GM18909 (cell line): ENCODE results near the gene PBX3.

ENCODE experiments used
- ATAC-seq: cut with Tn5 transposase; IDR thresholded peaks from one replicate; pipeline ENCODE4 v1.9.1; 2021; ENCODE audit warnings: mild to moderate bottlenecking; ENCODE audit not compliant: unreplicated experiment, poor library complexity

The PBX3 gene

DNA sequence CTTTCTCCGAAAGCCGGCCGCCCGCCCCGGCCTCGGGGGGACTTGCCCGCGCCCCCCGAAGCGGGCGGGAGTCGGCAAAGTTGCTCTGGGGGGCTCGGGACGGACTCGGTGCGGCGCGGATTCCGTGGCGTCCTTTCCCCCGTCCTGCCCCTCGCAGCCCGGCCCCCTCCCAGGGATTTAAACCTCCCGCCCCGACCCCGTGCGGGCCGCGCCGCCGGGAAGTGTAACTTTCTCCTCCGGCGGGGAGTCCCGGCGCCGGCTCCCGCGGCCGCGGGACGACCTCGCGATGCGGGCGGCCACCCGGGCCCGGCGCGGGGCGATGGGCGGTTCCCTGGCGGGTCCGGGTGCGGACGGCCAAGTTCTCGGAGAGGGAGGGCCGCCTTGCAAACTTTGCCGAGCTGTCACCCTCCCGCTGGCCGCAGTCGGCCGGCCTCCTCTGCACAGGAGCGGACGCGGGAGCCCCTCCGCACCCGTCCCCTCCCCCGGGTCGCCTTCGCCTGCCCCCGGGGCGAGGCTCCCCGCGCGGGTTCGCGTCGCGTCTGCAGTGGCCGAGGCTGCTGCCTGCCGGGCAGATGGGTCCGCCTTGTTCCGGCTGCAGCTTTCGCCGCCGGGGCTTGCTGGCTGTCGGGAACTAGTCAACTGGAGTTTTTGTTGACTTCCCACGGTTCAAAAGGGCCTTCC, 732 bp downstream of the PBX3 start:
- ATAC-seq, result no peak

- ATAC-seq, result no peak
Observed at GRCh38 chr9:125748446-125749099, 1.4 kb downstream of the PBX3 start.

DNA sequence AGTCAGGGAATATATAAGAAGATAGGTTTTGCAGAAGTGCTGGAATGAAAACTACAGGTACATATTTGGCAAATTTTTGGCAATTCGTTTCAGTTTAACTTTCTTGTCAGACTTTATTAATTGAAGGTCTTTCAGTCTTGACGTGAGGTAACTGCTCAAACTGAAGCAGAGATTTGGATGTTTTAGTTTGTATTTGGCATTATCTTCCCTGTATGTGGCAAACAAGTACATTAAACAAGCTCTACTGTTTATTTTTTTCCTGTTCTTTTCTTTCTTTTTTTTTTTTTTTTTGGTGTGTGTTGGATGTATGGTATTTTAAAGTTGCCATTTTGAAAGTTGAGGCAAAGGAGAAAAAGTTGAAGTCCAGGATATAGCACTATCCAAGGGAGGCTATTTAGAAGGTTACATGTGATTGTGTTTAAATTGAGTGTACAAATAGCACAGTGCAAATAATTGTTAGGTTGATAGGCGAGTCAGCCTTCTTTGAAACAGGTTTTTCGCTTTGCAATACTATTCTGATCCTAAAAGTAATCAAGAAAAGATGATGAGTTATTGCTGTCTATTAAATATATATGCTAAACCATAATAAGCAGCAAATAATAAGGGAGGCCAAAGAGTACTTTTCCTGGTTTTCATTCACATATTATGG, 2.2 kb downstream of the PBX3 start:
- ATAC-seq, result no peak

DNA sequence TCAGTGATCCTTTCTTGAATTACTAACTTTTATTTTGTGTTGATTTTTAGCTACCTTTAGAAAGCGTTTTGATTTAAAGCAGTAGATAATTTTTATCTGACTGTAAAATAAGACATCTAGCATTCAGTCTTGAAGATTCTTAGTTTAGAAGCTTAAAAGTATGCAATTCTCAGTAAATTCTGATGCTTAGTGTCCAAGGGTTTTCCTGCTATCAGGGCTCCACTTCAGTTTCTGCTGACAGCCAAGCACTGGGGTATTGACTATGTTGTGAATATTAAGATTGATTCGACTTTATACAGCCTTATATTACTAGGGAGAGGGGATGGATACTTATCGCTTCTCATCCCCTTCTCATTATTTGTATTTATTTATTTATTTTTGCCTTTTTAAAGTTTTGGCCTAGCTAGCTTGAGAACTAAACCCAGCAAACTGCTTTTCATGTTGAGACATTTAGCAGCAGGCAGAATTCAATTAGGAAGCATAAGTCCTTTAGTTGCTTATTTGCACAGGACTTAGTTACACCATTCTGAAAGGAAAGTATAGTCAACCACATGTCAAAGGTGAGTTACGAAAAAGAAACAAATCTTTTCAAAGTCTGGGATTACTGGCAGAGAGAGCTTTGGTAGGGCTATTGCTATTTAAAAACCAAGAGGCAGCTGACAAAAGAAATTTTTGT, 2.9 kb downstream of the PBX3 start:
- ATAC-seq, result no peak

- no peak for ATAC-seq
Observed at GRCh38 chr9:125750627-125751011, 3.4 kb downstream of the PBX3 start.

DNA sequence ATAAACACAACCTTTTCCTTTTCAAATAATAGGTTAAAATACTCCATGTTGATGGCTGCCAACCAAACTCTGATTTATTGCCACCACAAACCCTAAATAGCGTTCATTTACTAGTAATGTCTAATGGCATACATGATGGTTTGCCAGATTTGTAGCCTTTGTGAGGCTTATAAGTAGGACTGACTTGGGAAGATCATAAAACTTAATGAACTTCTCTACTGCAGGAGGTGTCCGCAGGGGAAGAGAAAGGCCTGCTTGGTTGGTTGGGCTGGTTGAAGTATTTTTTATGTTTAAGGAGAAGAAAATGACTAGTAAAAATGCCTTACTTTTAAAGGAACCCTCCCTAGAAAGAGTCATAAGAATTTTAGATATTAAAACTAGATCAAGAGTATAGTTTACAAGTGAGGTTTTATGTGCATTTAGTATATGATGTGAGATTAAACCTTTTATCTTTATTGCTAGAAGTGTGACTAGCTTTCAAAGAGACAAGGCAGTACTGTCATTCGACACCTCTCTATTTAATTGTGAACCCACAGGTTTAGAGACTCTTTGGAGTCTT, 5.0 kb downstream of the PBX3 start:
- no peak for ATAC-seq

- ATAC-seq, result no peak
Observed at GRCh38 chr9:125754096-125754495, 6.9 kb downstream of the PBX3 start.

DNA sequence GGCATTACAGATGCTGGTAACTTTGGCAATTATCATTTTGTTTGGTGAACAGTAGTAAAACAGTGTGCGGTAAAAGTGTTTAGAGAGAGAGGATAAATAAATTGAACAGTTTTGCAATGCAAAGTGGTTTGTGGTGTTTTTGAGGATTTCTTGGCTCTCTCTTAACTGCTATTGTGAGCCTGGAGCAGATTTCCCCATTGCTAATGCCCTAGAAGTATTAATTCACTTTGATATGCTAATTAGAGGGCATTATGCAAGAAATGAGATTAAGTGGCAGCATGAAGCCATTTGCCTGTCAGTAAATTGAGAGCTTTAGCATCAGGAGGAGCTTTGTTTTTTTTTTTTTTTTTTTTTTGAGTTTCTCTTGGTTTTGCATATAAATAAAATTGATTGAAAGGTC, 8.2 kb downstream of the PBX3 start:
- ATAC-seq, result no peak

DNA sequence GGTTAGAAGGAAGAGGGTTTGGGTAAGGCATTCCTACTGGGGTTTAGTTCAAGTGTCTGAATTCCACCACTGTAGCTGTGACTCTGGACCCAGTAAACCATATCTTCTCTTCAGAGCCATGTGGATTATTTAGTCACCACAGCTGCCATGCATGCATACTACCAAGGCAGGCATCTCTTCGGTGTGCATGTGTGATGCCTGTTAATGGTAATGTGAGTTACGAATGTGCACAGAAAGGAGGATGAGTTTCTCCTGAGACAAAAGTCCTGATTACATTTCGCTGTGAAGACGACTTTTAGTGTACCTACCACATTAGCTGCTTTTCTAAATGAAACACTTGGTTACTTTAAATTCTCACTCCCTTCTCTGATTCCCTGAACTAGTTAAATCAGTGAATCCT, 9.3 kb downstream of the PBX3 start:
- no peak for ATAC-seq

DNA sequence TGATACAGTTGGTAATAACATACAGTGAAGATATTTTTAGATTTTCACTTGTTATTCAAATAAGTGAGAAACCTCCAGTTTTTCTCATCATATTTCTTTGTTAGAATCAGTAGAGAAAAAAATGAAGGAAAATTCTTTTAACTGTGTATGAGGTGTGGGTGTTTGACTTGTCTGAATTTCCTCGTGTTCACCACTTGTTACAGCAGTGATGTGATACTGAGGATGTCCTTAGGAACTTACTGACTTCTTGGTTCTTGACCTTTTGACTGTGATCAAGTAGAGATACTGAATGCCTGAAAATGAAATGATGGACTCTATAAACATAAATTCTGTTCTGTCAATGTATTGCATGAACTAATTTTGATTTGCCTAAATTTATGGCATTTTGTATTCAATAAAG, 10.7 kb downstream of the PBX3 start:
- ATAC-seq, result no peak

- ATAC-seq, result no peak
Observed at GRCh38 chr9:125758986-125759763, 12.0 kb downstream of the PBX3 start.

DNA sequence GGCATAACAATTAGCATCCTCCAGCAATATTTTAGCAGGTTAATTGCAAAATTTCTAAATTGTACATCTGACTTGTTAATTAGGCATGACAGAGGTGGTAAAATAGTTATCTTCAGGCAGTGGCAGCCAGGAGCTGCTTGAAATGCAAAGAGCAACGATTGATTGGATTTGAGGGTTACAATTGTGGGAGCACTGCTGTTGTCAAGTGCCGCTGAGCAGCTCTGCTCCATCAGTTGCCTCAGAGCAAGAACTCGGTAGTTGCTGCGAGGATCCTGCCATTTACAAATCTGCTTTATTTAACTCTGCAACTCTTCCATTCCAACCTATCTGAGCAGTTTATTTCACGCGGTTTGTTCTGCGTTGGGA, 12.6 kb downstream of the PBX3 start:
- ATAC-seq, result no peak

GRCh38 chr9:125760537-125760936, 13.4 kb downstream of the PBX3 start:
- no peak for ATAC-seq

GRCh38 chr9:125761676-125762450, 14.7 kb downstream of the PBX3 start:
- ATAC-seq, result no peak

- ATAC-seq, result no peak
Observed at GRCh38 chr9:125763394-125763801, 16.2 kb downstream of the PBX3 start.

DNA sequence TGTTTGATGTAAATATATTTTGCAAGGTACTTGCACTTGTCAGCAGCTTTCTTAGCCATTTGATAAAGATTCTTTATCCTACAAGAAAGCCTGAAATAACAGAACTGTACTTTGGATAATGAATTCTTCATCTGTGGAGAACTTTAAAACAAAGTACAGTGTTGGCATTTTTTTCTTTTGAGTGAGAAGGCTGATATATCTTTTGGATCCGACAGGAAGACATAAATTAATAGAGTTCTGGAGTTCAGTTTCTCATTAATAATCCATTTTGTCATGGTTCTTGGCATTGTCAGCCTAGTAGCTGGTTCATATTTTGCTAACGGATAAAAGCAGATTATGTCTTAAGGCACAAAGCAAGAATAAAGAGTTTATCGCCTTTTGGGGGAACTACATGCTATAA, 17.0 kb downstream of the PBX3 start:
- no peak for ATAC-seq

GRCh38 chr9:125766468-125767221, 19.5 kb downstream of the PBX3 start:
- no peak for ATAC-seq

DNA sequence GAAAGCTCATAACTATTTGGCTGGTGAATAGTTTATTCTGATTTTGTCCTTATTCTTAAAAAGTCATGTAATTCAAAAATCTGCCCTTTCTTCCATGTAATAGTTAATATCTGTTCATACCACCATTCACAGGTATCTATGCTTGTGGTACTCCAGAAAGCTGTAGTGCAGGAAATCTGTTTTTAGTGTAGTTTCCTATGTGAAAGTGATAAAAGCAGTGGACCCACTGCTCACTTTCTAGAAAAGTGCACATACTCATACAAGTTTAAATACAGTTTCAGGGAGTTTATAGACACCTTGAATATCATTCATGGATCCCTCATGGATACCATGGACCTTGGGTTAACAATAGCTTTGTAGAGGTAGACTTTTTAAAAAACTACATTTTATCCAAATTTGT, 20.2 kb downstream of the PBX3 start:
- ATAC-seq, result peak; percentile 51

DNA sequence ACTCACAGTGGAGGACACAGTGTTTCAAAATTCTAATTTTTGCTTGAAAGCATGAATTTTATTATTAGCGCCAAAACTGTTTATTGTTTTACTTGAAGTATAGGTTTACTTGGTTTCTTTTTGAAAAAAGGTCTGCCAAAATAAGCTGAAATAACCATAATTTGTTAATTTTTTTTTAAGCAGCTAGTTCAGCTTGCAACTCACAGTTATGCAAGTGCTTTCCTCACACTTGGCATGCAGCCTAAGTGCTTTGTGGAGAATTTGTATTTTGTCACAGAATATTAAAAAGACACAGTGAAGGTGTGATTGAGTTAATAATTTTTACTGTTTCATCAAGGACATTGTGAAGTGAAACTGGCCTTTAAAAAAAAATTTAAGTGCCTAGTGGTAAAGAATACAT, 21.6 kb downstream of the PBX3 start:
- ATAC-seq, result no peak
